ENCODE measurements around the gene MMP15.

- TF ChIP-seq PREB (CRISPR knock-in tag; IDR thresholded peaks at IDR 0.05; ENCODE audit: borderline replicate concordance), result no peak
- TF ChIP-seq, protein P1, sequence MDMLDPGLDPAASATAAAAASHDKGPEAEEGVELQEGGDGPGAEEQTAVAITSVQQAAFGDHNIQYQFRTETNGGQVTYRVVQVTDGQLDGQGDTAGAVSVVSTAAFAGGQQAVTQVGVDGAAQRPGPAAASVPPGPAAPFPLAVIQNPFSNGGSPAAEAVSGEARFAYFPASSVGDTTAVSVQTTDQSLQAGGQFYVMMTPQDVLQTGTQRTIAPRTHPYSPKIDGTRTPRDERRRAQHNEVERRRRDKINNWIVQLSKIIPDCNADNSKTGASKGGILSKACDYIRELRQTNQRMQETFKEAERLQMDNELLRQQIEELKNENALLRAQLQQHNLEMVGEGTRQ (CRISPR knock-in tag; IDR thresholded peaks at IDR 0.05), result no peak
- no peak for TF ChIP-seq ZNF263 (CRISPR knock-in tag; IDR thresholded peaks at IDR 0.05; ENCODE audit: low read depth)
- no peak for TF ChIP-seq FOXP1 (CRISPR knock-in tag; IDR thresholded peaks at IDR 0.05; ENCODE audit: borderline replicate concordance)
- TF ChIP-seq CTCF (IDR thresholded peaks at IDR 0.05), result no peak
- TF ChIP-seq TEAD4 (CRISPR knock-in tag; IDR thresholded peaks at IDR 0.05), result no peak
Observed at GRCh38 chr16:58018803-58019202, 6.8 kb upstream of the MMP15 start.
